Erythroblast (primary cell): ENCODE data around the gene TJP1.
A peak's percentile ranks its signal among the peaks of the same experiment; 100 is the strongest.
"Not testable (repeated sequence)": the region's sequence is repeated elsewhere in the genome, so short reads cannot be mapped to it uniquely, and the experiment has no call there.

ENCODE experiments used
- DNase-seq, 2 experiments: peaks; one replicate each; lab custom pipeline; 2025; lab: John Stamatoyannopoulos, UW
- GATA1 ChIP-seq: IDR thresholded peaks from 2 replicates; pipeline ENCODE4 v1.6.1; 2011; ENCODE audit warnings: low read depth, mild to moderate bottlenecking, control low read depth, low read length, moderate library complexity
- POLR2A ChIP-seq: IDR thresholded peaks from 2 replicates; pipeline ENCODE4 v1.6.1; 2011; ENCODE audit warnings: mild to moderate bottlenecking, low read length

The TJP1 gene

DNA sequence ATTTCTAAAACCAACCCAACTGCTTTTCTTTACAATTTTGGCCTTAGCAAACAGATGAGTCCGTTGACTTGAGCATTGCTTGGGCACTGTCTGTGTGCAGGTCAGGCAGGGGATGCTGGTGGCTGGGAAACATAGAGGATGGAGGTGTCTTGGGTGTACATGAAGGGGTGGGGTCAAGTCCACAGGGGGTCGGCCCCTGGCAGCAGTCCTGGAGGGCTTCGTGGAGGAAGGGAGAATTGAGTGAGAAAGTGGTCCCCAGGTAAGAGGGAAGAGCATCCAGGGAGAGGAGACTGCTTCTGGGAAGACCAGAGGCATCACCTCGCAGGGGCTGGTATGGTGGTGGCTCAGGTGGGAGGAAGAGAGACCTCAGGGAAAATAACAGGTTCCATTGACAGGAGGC lies 144.8 kb downstream of the TJP1 start:
- no peak for DNase-seq
- TF ChIP-seq POLR2A (no peak), GATA1 (no peak)

DNA sequence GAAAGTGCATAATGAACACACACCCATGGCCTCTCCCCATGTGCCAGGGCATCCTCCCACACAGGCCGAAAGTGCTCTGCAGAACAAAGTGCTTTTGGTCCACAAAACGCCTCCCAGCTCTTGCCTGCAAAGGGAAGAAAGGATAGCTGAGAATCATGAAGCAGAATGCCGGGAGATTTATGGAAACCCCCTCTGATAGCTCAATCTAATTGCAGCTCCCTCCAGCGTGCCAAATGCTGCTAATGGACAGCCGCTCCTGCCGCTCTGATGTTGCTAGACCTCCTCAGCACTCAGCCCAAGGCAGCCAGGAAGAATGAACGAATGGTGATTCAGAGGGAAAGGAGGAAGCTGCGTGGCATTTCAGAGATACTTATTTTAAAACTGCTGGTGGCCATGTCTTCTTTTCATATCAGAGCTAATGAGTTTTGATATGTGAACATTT lies 145.3 kb downstream of the TJP1 start:
- DNase-seq, result no peak

DNA sequence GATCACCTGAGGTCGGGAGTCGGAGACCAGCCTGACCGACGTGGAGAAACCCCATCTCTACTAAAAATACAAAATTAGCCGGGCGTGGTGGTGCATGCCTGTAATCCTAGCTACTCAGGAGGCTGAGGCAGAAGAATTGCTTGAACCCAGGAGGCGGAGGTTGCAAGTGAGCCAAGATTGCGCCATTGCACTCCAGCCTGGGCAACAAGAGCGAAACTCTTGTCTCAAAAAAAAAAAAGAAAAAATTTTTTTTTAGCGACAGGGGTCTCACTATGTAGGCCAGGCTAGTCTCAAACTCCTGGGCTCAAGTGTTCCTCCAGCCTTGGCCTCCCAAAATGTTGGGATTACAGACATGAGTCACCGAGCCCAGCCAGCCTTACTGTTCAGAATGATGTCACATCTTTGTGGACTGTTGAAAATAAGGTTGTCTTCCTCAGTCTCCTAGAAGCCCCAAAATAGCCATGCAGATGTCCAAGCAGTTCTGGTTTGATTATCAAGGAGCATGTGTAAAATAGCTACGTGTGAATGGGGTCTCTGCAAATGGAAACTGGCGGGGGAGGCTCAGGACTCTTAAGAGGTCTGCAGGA lies 145.8 kb downstream of the TJP1 start:
- not testable (repeated sequence) for DNase-seq

More for the DNA sequence above, 145.3 kb downstream of the TJP1 start:
- TF ChIP-seq POLR2A, result no peak
- TF ChIP-seq GATA1, result no peak

DNA sequence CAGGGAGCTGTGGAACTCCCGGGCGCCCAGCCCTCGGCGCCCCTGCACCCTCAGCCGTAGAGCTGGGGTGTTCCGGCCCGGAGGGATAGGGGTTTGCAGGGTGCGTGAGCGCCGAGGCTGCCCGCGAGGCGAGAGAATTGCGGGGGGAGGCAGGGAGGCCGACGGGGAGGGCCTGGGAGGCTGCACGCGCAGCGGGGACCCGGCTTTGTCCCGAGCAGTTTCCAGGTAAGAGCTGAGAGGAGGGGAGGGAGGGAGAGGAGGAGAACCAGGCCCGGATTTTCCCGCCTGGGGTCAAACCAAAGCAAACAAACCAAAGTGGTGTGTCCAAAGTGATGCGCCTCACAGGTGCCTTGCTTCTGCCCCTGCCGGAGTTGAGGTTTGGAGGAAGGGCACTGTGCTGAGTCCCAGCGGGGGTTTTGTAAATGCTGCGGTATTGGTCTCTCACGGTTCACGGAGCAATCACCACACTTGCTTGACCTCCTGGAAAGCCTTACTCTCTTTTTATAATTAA lies 146.4 kb downstream of the TJP1 start:
- TF ChIP-seq POLR2A, result no peak
- TF ChIP-seq GATA1, result no peak
- DNase-seq, result no peak

DNA sequence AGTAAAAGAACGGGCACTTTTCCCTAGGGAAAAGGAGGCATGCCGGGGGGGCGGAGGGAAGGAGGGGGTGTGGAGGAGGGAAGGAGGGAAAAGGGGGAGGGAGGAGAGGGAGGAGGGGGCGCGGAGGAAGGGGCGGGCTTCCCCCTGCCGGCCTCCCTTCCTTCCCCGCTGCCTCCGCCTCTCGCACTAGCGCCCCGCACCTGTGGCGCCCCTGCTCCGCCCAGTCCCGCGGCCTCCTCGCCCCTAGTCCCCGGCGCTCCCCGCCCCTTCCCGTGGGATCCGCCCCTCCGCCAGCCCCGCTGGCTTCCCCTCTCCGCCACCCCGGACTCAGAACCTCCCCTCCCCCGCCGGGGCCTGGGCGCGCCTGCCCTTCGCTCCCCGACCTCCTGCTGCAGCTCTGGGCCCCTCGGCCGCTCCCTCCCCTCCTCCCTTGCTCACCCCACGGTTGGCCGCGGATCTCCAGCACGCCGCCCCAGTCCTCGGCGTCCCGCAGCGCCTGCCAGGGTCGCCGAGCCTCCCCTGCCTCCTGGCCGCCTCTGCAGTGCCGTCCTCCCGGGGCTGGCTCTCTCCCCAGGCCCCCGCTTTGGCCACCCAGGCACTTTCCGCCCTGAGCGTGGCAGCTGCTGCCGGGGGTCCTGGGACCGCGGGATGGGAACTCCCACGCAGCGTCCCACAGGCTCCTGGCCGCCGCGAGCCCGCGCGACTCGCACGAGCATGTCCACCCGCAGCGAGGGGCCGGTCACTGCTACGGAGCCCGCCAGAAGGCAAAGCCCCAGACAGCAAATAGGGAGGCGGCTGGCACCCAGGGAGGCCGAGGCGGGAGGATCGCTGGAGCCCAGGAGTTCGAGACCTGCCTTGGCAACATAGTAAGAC lies 147.4 kb downstream of the TJP1 start:
- TF ChIP-seq POLR2A (no peak), GATA1 (no peak)
- DNase-seq, result no peak

DNA sequence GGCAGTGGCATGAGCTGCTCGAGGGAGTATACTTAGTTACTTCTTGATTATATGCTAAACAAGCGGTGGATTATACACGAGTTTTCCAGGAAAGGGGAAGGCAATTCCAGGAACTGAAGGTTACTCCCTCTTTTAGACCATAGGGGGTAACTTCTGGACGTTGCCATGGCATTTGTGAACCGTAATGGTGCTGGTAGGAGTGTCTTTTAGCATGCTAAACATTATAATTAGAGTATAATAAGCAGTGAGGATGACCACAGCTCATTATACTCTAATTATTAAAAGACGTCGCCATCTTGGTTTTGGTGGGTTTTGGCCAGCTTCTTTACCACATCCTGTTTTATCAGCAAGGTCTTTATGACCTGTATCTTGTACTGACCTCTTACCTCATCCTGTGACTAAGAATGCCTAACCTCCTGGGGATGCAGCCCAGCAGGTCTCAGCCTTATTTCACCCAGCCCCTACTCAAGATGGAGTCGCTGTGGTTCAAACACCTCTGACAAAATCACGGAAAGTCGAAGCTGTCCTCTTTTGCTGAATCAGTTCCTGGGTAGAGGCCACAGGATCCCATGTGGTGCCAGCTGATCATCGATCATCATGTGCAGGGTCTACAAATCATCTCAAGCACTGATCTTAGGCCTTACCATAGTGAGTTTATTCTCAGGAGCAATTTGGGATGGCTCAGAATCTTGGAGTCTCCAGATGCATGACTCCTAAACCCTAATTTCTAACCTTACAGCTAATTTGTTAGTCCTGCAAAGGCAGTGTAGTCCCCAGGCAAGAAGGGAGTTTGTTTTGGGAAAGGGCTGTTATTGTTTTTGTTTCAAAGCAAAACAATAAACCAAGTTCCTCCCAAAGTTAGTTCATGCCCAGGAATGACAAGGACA lies 149.1 kb downstream of the TJP1 start:
- DNase-seq, result no peak
- TF ChIP-seq GATA1 (no peak), POLR2A (no peak)

DNA sequence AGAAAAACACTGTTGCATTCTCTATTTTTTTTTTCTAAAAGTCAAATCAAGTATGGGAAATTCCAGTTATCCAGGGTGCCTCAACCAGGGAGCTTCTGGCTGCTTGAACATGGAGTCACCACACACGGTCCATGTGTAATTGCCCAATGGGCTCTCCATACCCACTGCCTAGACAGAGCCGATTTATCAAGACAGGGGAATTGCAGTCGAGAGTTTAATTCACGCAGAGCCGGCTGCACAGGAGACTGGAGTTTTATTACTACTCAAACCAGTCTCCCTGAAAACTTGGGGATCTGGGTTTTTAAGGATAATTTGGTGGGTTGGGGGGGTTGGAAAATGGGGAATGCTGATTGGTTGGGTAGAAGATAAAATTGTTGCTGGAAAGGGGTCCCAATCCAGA lies 149.8 kb downstream of the TJP1 start:
- TF ChIP-seq GATA1, result no peak
- TF ChIP-seq POLR2A, result no peak
- DNase-seq, result no peak

DNA sequence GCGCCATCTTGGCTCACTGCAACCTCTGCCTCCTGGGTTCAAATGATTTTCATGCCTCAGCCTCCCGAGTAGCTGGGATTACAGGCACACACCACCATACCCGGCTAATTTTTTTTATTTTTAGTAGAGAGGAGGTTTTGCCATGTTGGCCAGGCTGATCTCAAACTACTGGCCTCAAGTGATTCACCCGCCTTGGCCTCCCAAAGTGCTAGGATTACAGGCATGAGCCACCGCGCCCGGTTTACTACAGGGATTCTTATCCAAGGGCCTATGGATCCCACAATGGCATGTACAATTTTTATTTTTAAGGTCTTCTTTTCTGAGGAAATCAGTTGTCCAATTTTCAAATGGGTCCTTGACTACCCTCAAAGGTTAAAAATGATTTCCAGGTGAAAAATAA lies 150.2 kb downstream of the TJP1 start:
- DNase-seq, result not testable (repeated sequence)

DNA sequence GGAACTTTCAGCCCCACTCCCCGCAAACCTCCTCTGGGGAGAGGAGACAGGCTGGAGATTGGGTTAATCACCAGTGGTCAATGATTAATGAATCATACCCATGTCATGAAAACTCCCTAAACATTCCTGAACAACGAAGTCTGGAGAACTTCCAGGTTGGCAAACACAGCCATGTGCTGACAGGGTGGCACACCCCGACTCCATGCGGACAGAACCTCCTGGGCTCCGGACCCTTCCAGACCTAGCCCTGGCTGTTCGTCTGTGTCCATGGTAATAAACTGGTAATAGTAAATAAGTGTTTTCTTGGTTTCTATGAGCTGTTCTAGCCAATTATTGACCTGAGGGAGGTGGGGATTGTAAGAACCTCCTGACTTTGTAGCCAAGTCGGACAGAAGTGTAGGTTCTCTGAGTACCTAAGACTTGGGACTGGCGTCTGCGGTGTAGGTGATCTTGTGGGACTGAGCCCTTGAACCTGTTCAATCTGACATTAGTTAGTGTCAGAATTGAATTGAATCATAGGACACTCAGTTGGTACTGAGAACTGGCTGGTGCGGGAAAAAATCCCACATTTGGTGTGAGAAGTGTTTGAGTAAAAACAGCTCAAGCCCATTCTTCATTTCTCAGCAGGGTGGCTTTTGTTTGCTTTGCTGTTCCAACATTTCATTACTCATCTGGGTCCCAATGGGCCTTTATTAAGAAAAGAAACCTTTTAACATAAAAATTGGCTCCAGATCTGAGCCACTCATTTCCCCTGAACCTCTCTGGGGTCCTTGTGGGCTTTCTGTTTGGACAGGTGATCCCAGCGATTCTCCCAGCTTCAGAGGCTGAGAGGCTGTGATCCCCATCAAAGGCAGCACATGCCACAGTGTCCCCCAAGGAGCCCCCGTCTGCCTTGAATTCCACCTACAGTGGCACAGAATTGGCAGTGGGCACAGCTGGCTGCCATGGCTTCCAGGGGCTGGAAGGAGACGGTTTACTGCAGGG lies 151.0 kb downstream of the TJP1 start:
- TF ChIP-seq GATA1, result no peak
- TF ChIP-seq POLR2A, result no peak
- no peak for DNase-seq

DNA sequence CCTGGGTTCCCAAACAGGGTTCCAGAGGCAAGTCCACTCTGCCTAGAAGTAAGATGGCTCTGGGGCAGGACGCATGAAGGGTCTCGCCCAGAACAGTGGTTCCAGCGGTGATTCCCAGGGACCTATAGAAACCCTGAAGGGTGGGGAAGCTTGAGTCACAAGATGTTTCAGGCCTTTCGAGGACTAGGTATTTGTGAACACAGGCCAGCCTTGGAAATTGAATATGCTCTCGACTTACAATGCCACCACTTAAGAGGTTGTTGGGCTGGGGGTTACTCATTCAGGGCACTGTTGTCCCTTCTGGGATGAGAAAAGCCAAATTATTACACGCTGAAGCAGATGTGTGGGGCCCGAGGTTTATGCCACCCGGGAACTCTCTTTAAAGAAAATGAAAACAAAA lies 152.0 kb downstream of the TJP1 start:
- no peak for DNase-seq
- TF ChIP-seq POLR2A (no peak), GATA1 (no peak)

DNA sequence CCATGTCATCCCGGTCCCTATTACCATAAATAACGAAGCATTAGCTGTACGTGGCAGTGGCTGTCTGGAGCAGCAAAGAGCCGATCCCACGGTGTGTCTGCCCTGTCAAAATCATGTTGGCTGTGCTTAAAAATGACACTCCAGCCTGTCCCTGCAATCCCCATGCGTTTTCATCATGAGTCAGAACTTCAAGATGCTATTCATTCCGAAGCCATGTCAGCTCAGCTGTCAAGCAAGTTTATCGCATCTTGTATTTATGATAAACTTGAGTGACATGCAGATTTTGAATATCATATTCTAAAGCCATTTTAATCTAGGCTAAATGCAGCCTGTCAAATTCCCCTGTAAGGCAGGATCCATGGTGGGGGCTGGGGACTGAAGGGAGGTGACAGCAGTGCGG lies 152.4 kb downstream of the TJP1 start:
- no peak for TF ChIP-seq GATA1
- TF ChIP-seq POLR2A, result no peak
- no peak for DNase-seq

DNA sequence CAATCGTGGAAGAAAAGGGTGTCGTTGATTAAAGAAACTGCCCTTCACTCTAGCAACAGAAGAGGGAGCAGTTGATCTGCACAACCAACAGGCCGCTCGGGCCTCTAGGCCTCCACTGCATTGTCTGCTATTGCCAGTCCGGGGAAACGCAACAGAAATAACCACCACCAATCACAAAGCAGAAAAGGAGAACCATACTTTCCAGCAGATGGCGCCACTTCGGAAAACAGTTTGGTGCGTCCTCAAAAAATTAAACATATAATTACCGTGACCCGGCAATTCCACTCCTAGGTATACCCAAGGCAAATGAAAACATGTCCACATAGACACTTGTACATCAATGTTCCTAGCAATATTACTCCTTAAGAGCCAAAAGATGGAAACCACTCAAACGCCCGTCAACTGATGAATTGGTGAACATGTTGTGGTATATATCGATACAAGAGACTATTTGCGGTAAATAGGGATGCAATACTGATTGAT lies 154.1 kb downstream of the TJP1 start:
- peak; percentile 58 to 59 for DNase-seq
- no peak for TF ChIP-seq POLR2A
- TF ChIP-seq GATA1, result no peak

DNA sequence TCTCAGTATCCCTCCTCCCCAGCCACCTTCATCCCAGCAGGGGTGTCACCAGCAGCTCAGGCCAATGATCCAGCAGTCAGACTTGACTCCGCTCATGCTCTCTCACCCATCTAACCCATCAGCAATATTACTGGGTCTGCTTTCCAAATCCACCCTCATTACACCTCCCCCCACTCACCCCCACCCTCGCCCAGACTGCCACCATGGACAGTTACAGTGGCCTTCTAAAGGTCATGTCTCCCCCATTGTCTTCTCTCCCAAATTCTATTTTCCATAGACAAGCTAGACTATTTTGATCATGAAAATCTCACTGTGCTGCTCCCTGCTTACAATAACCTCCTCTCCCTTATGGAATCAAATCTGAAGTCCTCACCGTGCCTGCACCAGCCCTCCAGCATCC lies 156.0 kb downstream of the TJP1 start:
- no peak for DNase-seq
- TF ChIP-seq POLR2A (no peak), GATA1 (no peak)
